GM12891 (cell line): ENCODE measurements around the gene MGAT3.

Source experiments
- PAX5 ChIP-seq: IDR thresholded peaks from 2 replicates; pipeline ENCODE4 v1.6.1; 2011; ENCODE audit warnings: low read length, moderate library complexity, mild to moderate bottlenecking; ENCODE audit not compliant: insufficient read depth, severe bottlenecking
- POLR2A ChIP-seq: IDR thresholded peaks from 2 replicates; pipeline ENCODE4 v1.6.1; 2011; ENCODE audit warnings: low read depth, low read length, control low read depth
- POLR2AphosphoS5 ChIP-seq: IDR thresholded peaks from 2 replicates; pipeline ENCODE4 v1.6.1; 2011; ENCODE audit warnings: low read depth, low read length, control low read depth
- POU2F2 ChIP-seq: IDR thresholded peaks from 2 replicates; pipeline ENCODE4 v1.6.1; 2011; ENCODE audit warnings: low read depth, mild to moderate bottlenecking, control low read depth, low read length, moderate library complexity
- SPI1 ChIP-seq: IDR thresholded peaks from 2 replicates; pipeline ENCODE4 v1.6.1; 2011; ENCODE audit warnings: low read depth, low read length, control low read depth
- TAF1 ChIP-seq: IDR thresholded peaks from 2 replicates; pipeline ENCODE4 v1.6.1; 2011; ENCODE audit warnings: low read depth, low read length, control low read depth

GRCh38 chr22:39448205-39449054 lies 8.4 kb upstream of the MGAT3 start:
- no peak for TF ChIP-seq POLR2AphosphoS5
- no peak for TF ChIP-seq POLR2A
- TF ChIP-seq TAF1, result no peak
- no peak for TF ChIP-seq PAX5
- TF ChIP-seq SPI1, result no peak
- peak; percentile 53; the same call in 1 of the 2 replicates for TF ChIP-seq POU2F2
